Renal pelvis (tissue), 4 donors: Measurements from ENCODE around the gene OSBPL9. TPM values are rescaled to one million over a fixed set of nuclear protein-coding genes. Genes with fewer than 3 reads are reported as not detected.
"Not testable (repeated sequence)": the region's sequence is repeated elsewhere in the genome, so short reads cannot be mapped to it uniquely, and the experiment has no call there.

Experiments used
- DNase-seq: peaks from one replicate; pipeline ENCODE4 v3.0.0-alpha.2; 2013
- polyA plus RNA-seq, 3 donors: library from polyadenylated mRNA; unstranded; fragments of 120-200 nt; gene quantifications; one replicate each; pipeline ENCODE4 v1.2.1, GENCODE V29; 2013; ENCODE audit not compliant: insufficient read length in 3 of 3

OSBPL9 gene
- polyA plus RNA-seq, 3 donors, result 122 to 151 (median 125) TPM

DNA sequence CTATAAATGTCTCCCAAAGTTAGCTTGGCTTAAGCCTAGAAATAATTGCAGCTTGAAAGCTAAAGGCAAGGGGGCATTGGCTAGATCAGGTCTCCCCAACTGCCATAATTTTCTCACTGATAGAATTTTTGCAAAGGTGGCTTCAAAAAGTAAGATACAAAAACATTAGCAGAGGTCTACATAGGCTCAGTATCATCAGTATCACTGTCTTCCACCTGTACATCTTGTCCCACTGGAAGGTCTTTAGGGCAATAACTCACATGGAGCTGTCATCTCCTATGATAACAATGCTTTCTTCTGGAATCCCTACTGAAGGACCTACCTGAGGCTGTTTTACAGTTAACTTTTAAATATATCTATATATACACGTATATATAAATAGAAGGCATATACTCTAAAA lies 14.9 kb downstream of the OSBPL9 start:
- no peak for DNase-seq

- no peak for DNase-seq
Measured at GRCh38 chr1:51634618-51635017, 17.7 kb downstream of the OSBPL9 start.

DNA sequence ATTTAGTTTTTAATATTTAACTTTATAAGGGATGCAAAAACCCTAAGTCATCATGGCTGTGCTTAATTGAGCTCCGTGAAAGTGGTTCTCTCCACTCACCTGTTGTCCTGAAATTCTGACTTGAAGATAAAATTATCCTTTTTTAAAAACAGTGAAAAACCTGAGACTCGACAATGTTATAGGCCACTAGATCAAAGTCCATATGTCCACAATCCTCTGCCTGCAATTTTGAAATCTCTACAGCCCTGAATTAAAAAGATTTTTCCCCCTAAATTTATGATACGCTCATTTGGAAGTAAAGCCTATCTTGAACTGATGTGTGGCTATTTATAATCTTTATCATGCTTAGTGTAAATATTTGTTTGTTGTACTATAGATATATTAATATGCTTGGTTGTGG lies 18.7 kb downstream of the OSBPL9 start:
- no peak for DNase-seq

DNA sequence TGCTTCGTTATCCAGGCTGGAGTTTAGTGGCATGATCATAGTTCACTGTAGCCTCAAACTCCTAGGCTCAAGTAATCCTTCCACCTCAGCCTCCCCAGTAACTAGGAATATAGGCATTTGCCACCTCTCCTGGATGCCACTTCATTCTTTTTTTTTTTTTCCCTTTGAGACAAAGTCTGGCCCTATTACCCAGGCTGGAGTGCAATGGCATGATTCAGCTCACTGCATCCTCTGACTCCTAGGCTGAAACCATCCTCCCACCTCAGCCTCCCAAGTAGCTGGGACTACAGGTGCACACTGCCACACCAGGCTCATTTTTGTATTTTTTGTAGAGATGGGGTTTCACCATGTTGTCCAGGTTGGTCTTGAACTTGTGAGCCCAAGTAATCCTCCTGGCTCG lies 19.3 kb downstream of the OSBPL9 start:
- no peak for DNase-seq

- DNase-seq, result no peak
Measured at GRCh38 chr1:51636764-51637522, 20.1 kb downstream of the OSBPL9 start.

DNA sequence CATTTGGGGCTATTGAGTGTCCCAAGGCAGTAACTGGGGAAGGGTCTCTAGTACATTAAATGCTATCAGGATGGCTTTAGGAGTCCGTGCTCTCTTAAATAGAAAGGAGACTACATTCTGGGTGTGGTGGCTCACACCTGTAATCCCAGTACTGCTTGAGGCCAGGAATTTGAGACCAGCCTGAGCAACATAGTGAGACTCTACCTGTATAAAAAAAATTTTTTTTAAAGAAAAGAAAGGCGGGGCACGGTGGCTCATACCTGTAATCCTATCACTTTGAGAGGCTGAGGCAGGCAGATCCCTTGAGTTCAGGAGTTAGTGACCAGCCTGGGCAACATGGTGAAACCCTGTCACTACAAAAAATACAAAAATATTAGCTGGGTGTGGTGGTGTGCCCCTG lies 21.5 kb downstream of the OSBPL9 start:
- no peak for DNase-seq

DNA sequence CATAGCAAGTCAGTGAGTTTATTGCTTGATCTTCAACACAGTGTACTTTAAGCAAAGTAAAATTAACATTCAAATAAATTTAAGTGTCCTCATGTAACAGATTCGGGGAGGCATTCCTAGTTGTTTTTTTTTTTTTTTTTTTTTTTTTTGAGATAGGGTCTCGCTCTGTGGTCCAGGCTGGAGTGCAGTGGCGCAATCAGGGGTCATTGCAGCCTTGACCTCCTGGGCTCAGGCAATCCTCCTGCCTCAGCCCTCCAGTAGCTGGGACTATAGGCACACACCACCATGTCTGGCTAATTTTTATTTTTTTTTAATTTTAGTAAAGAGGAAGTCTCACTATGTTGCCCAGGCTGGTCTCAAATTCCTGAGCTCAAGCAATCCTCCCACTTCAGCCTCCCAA lies 22.8 kb downstream of the OSBPL9 start:
- DNase-seq, result no peak

DNA sequence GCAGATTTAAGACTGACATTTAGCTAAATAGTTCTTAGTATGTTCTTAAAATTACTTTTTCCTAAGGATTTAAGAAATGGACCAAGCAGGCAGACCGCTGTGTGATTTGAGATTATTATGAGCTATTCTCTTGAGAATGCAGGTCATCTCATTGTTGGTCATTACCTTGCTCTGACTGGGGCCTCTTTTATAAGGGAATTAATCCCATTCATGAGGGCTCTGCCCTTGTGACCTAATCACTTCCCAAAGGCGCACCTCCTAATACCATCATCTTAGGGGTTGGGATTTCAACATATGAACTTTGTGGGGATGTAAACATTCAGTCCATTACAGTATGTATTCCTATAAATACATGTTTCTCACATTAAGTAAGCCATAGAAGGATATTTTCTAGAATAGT lies 24.2 kb downstream of the OSBPL9 start:
- DNase-seq, result no peak

DNA sequence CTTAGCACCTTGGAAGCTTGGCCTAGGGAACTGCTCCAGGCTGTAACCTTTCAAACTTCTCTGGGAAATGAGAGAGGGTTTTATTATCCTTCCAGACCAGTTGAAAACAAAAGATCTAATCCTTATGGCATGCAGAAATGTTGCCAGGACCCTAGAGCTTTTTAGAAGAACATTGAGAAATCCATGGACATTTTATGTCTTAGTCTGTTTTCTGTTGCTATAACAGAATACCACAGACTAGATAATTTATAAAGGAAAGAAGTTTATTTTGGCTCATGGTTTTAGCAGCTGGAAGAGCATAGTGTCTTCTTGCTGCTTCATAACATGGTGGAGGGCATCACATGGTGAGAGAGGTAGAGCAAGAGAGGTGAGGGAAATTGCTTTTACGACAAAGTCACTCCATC lies 25.8 kb downstream of the OSBPL9 start:
- peak; percentile 77 for DNase-seq

- no peak for DNase-seq
Measured at GRCh38 chr1:51643362-51643761, 26.5 kb downstream of the OSBPL9 start.

GRCh38 chr1:51644020-51644419 lies 27.1 kb downstream of the OSBPL9 start:
- DNase-seq, result no peak

- no peak for DNase-seq
Measured at GRCh38 chr1:51644533-51645197, 27.8 kb downstream of the OSBPL9 start.

- not testable (repeated sequence) for DNase-seq
Measured at GRCh38 chr1:51646592-51646991, 29.7 kb downstream of the OSBPL9 start.

GRCh38 chr1:51648180-51649109 lies 31.6 kb downstream of the OSBPL9 start:
- DNase-seq, result no peak

GRCh38 chr1:51649593-51650091 lies 32.8 kb downstream of the OSBPL9 start:
- no peak for DNase-seq

- no peak for DNase-seq
Measured at GRCh38 chr1:51650198-51650597, 33.3 kb downstream of the OSBPL9 start.

GRCh38 chr1:51651552-51651942 lies 34.7 kb downstream of the OSBPL9 start:
- DNase-seq, result no peak

GRCh38 chr1:51652599-51652998 lies 35.7 kb downstream of the OSBPL9 start:
- no peak for DNase-seq

- DNase-seq, result no peak
Measured at GRCh38 chr1:51653127-51653526, 36.2 kb downstream of the OSBPL9 start.

DNA sequence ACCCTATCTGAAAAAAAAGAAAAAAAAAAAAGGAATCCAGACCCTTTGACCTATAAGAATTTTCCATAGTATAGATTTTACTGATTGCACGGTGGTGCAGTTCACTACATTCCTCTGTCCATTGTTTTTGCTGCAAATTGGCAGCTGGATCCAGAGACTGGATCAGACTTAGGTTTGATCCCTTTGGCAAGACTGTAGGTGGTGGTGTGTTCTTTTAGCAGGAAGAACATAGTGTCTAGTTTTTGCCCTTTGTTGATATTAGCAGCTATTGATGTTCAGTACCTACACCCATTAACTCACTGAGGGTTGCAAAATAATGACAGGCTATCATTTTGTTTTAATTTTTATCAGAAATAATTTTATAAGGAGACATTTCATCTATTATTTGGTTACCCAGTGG lies 37.1 kb downstream of the OSBPL9 start:
- no peak for DNase-seq

DNA sequence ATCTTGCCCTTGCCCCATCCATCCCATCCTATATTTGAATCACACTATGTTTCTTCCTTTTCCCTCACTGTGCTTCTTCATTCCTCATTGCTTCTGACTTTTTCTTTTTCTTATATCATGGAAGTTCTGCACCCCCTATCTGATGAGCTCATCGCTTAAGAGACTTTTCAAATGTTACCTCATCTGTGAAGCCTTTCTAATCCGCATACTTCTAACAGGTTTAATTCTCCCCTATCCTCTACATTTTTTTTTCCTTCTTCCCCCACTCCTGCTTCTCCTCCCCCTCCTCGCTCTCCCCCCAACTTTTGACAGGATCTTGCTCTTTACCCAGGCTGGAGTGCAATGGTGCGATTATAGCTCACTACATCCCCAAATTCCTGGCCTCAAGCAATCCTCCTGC lies 39.5 kb downstream of the OSBPL9 start:
- no peak for DNase-seq

DNA sequence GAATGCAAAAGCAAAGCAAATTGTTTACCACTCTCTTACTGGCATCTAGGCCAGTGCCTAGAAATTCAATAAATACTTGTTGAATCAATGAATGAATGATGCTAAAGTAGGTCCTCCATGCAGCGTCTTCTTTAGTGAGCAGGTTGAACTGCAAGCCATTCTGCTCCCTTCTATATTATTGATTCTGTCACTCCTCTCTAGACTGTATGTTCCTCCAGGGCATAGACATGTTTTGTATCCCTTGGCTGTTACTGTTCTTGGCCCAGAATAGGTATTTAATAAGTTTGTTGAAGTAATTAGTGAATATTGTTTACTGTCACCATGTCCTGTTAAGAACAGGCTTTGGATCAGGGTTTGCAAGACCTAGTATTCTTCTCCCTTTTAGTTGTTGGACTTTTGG lies 43.7 kb downstream of the OSBPL9 start:
- no peak for DNase-seq
